OCI-LY7 (cell line): ENCODE results near the gene INSC. TPM values are rescaled to one million over a fixed set of nuclear protein-coding genes. Genes with fewer than 3 reads are reported as not detected.

Experiments
- BruUV-seq: library from RNA; stranded (reverse); fragments of 400-500 nt; replicated peaks from 2 replicates; lab custom pipeline; 2021; lab: Mats Ljungman, UMichigan
- CTCF ChIA-PET: fragments of 300-600 bp; sonication (Branson Sonifier 250); formaldehyde crosslinking; loops from one replicate; lab custom pipeline; 2022; ENCODE audit warnings: antibody characterized with exemption; ENCODE audit not compliant: unreplicated experiment; lab: Charles Lee
- POLR2A ChIA-PET: fragments of 300-600 bp; sonication (Branson Sonifier 250); formaldehyde crosslinking; loops from one replicate; lab custom pipeline; 2022; ENCODE audit warnings: antibody characterized with exemption; lab: Charles Lee
- DNase-seq: peaks from one replicate; pipeline ENCODE4 v3.0.0-alpha.2; 2015; ENCODE audit warnings: low spot score
- H2AFZ ChIP-seq: fragments of 200-600 bp; sonication (generic), shearing (Covaris generic); 2 replicates; pipeline ENCODE4 v1.6.1; 2014; ENCODE audit warnings: mild to moderate bottlenecking, antibody characterized with exemption, low read length, moderate library complexity
- H3K27ac ChIP-seq: fragments of 200-600 bp; sonication (generic); 2 replicates; pipeline ENCODE4 v1.5.1; 2014; ENCODE audit warnings: mixed run types, low read depth, mild to moderate bottlenecking, moderate library complexity, low read length, inconsistent platforms; ENCODE audit not compliant: poor library complexity, severe bottlenecking
- H3K36me3 ChIP-seq: fragments of 200-600 bp; sonication (generic); 2 replicates; pipeline ENCODE4 v1.6.1; 2014; ENCODE audit warnings: mild to moderate bottlenecking, antibody characterized with exemption, low read length, moderate library complexity, mixed read lengths; ENCODE audit not compliant: insufficient read depth
- H3K4me1 ChIP-seq: fragments of 200-600 bp; sonication (generic); 2 replicates; pipeline ENCODE4 v1.5.1; 2014; ENCODE audit warnings: mild to moderate bottlenecking, low read length; ENCODE audit not compliant: insufficient read depth, poor library complexity, severe bottlenecking
- H3K4me2 ChIP-seq: fragments of 200-600 bp; sonication (generic); 2 replicates; pipeline ENCODE4 v1.6.1; 2014; ENCODE audit warnings: mild to moderate bottlenecking, low read length
- H3K4me3 ChIP-seq: fragments of 200-600 bp; sonication (generic); 2 replicates; pipeline ENCODE4 v1.5.1; 2014; ENCODE audit warnings: mild to moderate bottlenecking, low read depth, low read length; ENCODE audit not compliant: poor library complexity, severe bottlenecking
- H3K79me2 ChIP-seq: fragments of 200-600 bp; sonication (generic); 2 replicates; pipeline ENCODE4 v1.6.1; 2016; ENCODE audit warnings: low read depth, mild to moderate bottlenecking, low read length, moderate library complexity, mixed read lengths; ENCODE audit not compliant: insufficient read depth
- H3K9me2 ChIP-seq: fragments of 200-600 bp; sonication (generic); 2 replicates; pipeline ENCODE4 v1.6.1; 2016; ENCODE audit warnings: mild to moderate bottlenecking, low read length, mixed read lengths; ENCODE audit not compliant: insufficient read depth
- H3K9me3 ChIP-seq: fragments of 200-600 bp; sonication (generic); 2 replicates; pipeline ENCODE4 v1.6.1; 2014; ENCODE audit warnings: mild to moderate bottlenecking, mixed run types, low read length, mixed read lengths
- H4K20me1 ChIP-seq: fragments of 200-600 bp; sonication (generic); 2 replicates; pipeline ENCODE4 v1.6.1; 2014; ENCODE audit warnings: mild to moderate bottlenecking, antibody characterized with exemption, low read length, moderate library complexity, mixed read lengths; ENCODE audit not compliant: insufficient read depth
- CTCF ChIP-seq: fragments of 200-600 bp; sonication (generic); conservative IDR thresholded peaks from 2 replicates; pipeline ENCODE4 v1.5.1; 2014; ENCODE audit warnings: mild to moderate bottlenecking, antibody characterized with exemption, low read length, moderate library complexity, mixed read lengths
- EZH2phosphoT487 ChIP-seq: fragments of 200-600 bp; sonication (generic); IDR thresholded peaks from 2 replicates; pipeline ENCODE4 v1.6.1; 2018; ENCODE audit warnings: low read depth, borderline replicate concordance, mild to moderate bottlenecking, mixed run types, antibody characterized with exemption, low read length, moderate library complexity, mixed read lengths
- intact Hi-C: fragments of 100-400 bp; cut with micrococcal nuclease; formaldehyde crosslinking; loops from one replicate; pipeline ENCODE4 v1.10.0; 2022; ENCODE audit not compliant: unreplicated experiment
- total RNA-seq, 2 experiments: library from RNA; depleted of rRNA in 1 of 2; stranded (reverse); fragments of >200 nt in 1 of 2; shearing (Covaris generic) in 1 of 2; gene quantifications; 2 replicates each; pipeline ENCODE4 v1.2.3, GENCODE V29; 2014 to 2022

Gene INSC
- total RNA-seq, 2 experiments from 2014 or later = not detected

DNA sequence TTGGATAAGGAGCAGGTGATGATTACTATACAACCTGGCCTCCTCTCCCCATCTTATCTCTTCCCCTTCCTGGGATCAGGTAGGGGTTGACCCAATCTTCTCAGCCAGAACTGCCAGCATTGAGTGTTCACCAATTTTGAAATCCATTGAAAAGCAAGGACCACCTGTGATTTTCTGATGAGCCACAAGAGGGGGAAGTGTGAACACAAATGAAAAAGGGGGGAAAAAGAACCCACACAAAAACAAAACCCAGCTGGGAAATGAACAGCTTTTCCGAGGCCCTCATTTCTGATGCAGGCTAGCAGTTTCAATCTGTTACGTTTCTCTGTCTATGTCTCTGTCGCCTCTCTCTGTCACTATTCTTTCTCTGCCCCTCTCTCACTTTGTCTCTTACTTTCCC is 161.9 kb downstream of the INSC start:
- DNase-seq = no peak
- intact Hi-C loops = no loop called here
- Histone ChIP-seq H3K9me3 (no peaks in the 10 kb centered on the region), H3K4me2 (no peak overlapping the region), H3K4me1 (no peaks in the 10 kb centered on the region), H3K27ac (no peak overlapping the region), H3K79me2 (no peaks in the 10 kb centered on the region), H3K9me2 (no peaks in the 10 kb centered on the region), H3K4me3 (no peak overlapping the region), H2AFZ (no peak overlapping the region), H4K20me1 (no peaks in the 10 kb centered on the region), H3K36me3 (no peaks in the 10 kb centered on the region)
- ChIA-PET CTCF (no interaction called here), POLR2A (no interaction called here)
- BruUV-seq = no TSS peak
- no peak for TF ChIP-seq EZH2phosphoT487
- peak; percentile 52 for TF ChIP-seq CTCF

GRCh38 chr11:15278128-15278527 is 163.4 kb downstream of the INSC start:
- Histone ChIP-seq H3K4me3 (no peak overlapping the region), H3K9me3 (no peaks in the 10 kb centered on the region), H4K20me1 (no peaks in the 10 kb centered on the region), H3K79me2 (no peaks in the 10 kb centered on the region), H3K36me3 (no peaks in the 10 kb centered on the region), H3K4me1 (no peaks in the 10 kb centered on the region), H3K4me2 (no peak overlapping the region), H3K27ac (no peak overlapping the region), H2AFZ (no peak overlapping the region), H3K9me2 (no peaks in the 10 kb centered on the region)
- intact Hi-C loops = no loop called here
- ChIA-PET POLR2A (interaction anchor here (0.8 kb wide), 1 partner anchor 1076 kb away, joined by 3 read pairs; no protein-coding TSS in a partner anchor), CTCF (no interaction called here)
- DNase-seq = no peak
- BruUV-seq = no TSS peak
- TF ChIP-seq CTCF = no peak
- TF ChIP-seq EZH2phosphoT487 = no peak

DNA sequence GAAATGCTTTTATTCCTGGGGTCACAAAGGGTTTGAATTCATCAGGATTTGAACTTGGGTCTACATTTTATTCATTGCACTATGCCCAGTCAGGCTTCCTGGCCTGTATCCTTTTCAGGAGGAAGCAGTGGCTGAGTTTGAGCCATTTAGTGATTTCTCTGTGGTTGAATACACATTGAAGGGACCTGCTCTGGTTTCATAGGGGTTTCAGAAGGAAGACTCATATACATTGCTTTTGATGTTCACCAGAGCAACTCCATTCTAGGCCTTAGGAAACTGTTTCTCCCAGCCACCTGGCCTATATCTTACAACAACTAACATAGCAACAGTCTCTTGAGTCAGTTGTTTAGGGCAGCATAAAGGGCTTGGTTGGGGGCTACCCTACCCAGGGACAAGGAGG is 165.7 kb downstream of the INSC start:
- TF ChIP-seq EZH2phosphoT487 (no peak), CTCF (no peak)
- intact Hi-C loops = no loop called here
- Histone ChIP-seq H3K4me3 (no peak overlapping the region), H3K27ac (no peak overlapping the region), H2AFZ (no peak overlapping the region), H3K36me3 (no peaks in the 10 kb centered on the region), H3K9me3 (no peaks in the 10 kb centered on the region), H3K79me2 (no peaks in the 10 kb centered on the region), H3K4me2 (no peak overlapping the region), H3K4me1 (no peaks in the 10 kb centered on the region), H3K9me2 (no peaks in the 10 kb centered on the region), H4K20me1 (no peaks in the 10 kb centered on the region)
- no peak for DNase-seq
- no TSS peak for BruUV-seq
- CTCF ChIA-PET = no interaction called here
- POLR2A ChIA-PET = interaction anchor here (0.6 kb wide), 1 partner anchor 56 kb away, joined by 4 read pairs; no protein-coding TSS in a partner anchor
